ENCODE data around the gene DHX58. TPM values are rescaled to one million over a fixed set of nuclear protein-coding genes. Genes with fewer than 3 reads are reported as not detected.

Gene DHX58
- total RNA-seq, 4 donors from 2014 or later, result 1.1 to 4.4 (median 3.1) TPM

- Histone ChIP-seq H3K4me1 (peaks cover 22 to 23% of the 10 kb centered on the region in 2 donors), H3K4me3 (no peak overlapping the region), H3K36me3 (no peaks in the 10 kb centered on the region), H3K9me3 (no peaks in the 10 kb centered on the region), H3K27ac (no peak overlapping the region), H3K27me3 (no peaks in the 10 kb centered on the region)
- DNase-seq (no peak), ATAC-seq (no peak)
- no peak for TF ChIP-seq CTCF (IDR thresholded peaks at IDR 0.05 in 4 of 5, conservative IDR thresholded peaks at IDR 0.05 in 1 of 5)
- in situ Hi-C loops (cut with MboI; ENCODE audit: low sequenced_read_pairs in 4 of 4), result loop anchor here in 3 of 4 donors (5.0 to 10.0 kb wide), 2 partner anchors 37 to 50 kb away; partner anchors contain the start of gene DHX58 (in 1 of the 3)
- intact Hi-C loops (cut with DNase I; ENCODE audit: low total_unique reads), result no loop called here
Observed at GRCh38 chr17:42065201-42065600, 47.3 kb downstream of the DHX58 start.

- no peak for TF ChIP-seq POLR2A (IDR thresholded peaks at IDR 0.05)
- TF ChIP-seq CTCF (IDR thresholded peaks at IDR 0.05 in 4 of 5, conservative IDR thresholded peaks at IDR 0.05 in 1 of 5), result no peak
- peak overlapping the region in 2 of 4 donors; percentile 71 to 88 for H3K27ac ChIP-seq
Observed at GRCh38 chr17:42062681-42063080, 49.8 kb downstream of the DHX58 start.

GRCh38 chr17:42061646-42062487 lies 50.6 kb downstream of the DHX58 start:
- Histone ChIP-seq H3K27ac (no peak overlapping the region), H3K9me3 (no peaks in the 10 kb centered on the region), H3K27me3 (no peaks in the 10 kb centered on the region), H3K4me3 (no peak overlapping the region), H3K36me3 (no peaks in the 10 kb centered on the region), H3K4me1 (peaks cover 13 to 15% of the 10 kb centered on the region in 2 donors)
- no peak for TF ChIP-seq POLR2A (IDR thresholded peaks at IDR 0.05)
- TF ChIP-seq CTCF (IDR thresholded peaks at IDR 0.05 in 4 of 5, conservative IDR thresholded peaks at IDR 0.05 in 1 of 5), result no peak
- ATAC-seq (no peak), DNase-seq (no peak)
- intact Hi-C loops (cut with DNase I; ENCODE audit: low total_unique reads), result loop anchor here (2.0 kb wide), 1 partner anchor 37 kb away; no protein-coding TSS in a partner anchor
- in situ Hi-C loops (cut with MboI; ENCODE audit: low sequenced_read_pairs in 4 of 4), result loop anchor here in 1 of 4 donors (10.0 kb wide), 1 partner anchor 53 kb away; the partner anchor contains the start of gene DHX58

More at GRCh38 chr17:42062681-42063080, 49.8 kb downstream of the DHX58 start:
- Histone ChIP-seq H3K27me3 (no peaks in the 10 kb centered on the region), H3K4me3 (no peak overlapping the region), H3K9me3 (no peaks in the 10 kb centered on the region), H3K4me1 (peaks cover 15 to 17% of the 10 kb centered on the region in 2 donors), H3K36me3 (no peaks in the 10 kb centered on the region)
- ATAC-seq, result no peak
- in situ Hi-C loops (cut with MboI; ENCODE audit: low sequenced_read_pairs in 4 of 4), result loop anchor here in 1 of 4 donors (10.0 kb wide), 1 partner anchor 52 kb away; the partner anchor contains the start of gene DHX58
- intact Hi-C loops (cut with DNase I; ENCODE audit: low total_unique reads), result loop anchor here (2.0 kb wide), 1 partner anchor 38 kb away; no protein-coding TSS in a partner anchor
- DNase-seq, result no peak

- in situ Hi-C loops (cut with MboI; ENCODE audit: low sequenced_read_pairs in 4 of 4), result loop anchor here in 1 of 4 donors (10.0 kb wide), 1 partner anchor 55 kb away; the partner anchor contains the start of gene DHX58
- TF ChIP-seq CTCF (IDR thresholded peaks at IDR 0.05 in 4 of 5, conservative IDR thresholded peaks at IDR 0.05 in 1 of 5), result no peak
- no peak for TF ChIP-seq POLR2A (IDR thresholded peaks at IDR 0.05)
- ATAC-seq, result no peak
Observed at GRCh38 chr17:42060231-42060630, 52.3 kb downstream of the DHX58 start.

More at GRCh38 chr17:42060231-42060630, 52.3 kb downstream of the DHX58 start:
- no peaks in the 10 kb centered on the region for H3K36me3 ChIP-seq
- DNase-seq, result no peak
- H3K4me1 ChIP-seq, result peaks cover 13 to 15% of the 10 kb centered on the region in 2 donors
- intact Hi-C loops (cut with DNase I; ENCODE audit: low total_unique reads), result no loop called here
- no peaks in the 10 kb centered on the region for H3K27me3 ChIP-seq
- no peak overlapping the region for H3K4me3 ChIP-seq
- no peaks in the 10 kb centered on the region for H3K9me3 ChIP-seq
- H3K27ac ChIP-seq, result no peak overlapping the region

Data from gastrocnemius medialis (tissue), 4 donors.